Skin epidermis (tissue), 12 donors: ENCODE results near the gene AGPAT2.
A peak's percentile ranks its signal among the peaks of the same experiment; 100 is the strongest.

Experiments
- H3K27ac ChIP-seq, 21 experiments: fragments of 200-600 bp; sonication (generic) in 11 of 21; one replicate each; pipeline ENCODE4 v1.5.0; 2020; ENCODE audit warnings: mild to moderate bottlenecking in 3 of 21, inconsistent platforms in 2 of 21, moderate library complexity in 2 of 21
- H3K4me3 ChIP-seq, 7 experiments: fragments of 200-600 bp; sonication (generic) in 2 of 7; one replicate each; pipeline ENCODE4 v1.5.0; 2020; ENCODE audit warnings: inconsistent platforms in 2 of 7, mild to moderate bottlenecking in 2 of 7, moderate library complexity in 1 of 7

AGPAT2 gene

GRCh38 chr9:136667940-136668760 is 19.1 kb downstream of the AGPAT2 start:
- Histone ChIP-seq H3K4me3 (peak overlapping the region; percentile 11 to 38 (median 27)), H3K27ac (peak overlapping the region in 15 of 21 experiments; percentile 2 to 70 (median 42))

- peak overlapping the region in 15 of 21 experiments; percentile 20 to 74 (median 51) for H3K27ac ChIP-seq
- H3K4me3 ChIP-seq, result peak overlapping the region; percentile 11 to 38 (median 27)
Measured at GRCh38 chr9:136667214-136667939, 19.9 kb downstream of the AGPAT2 start.

- Histone ChIP-seq H3K4me3 (peak overlapping the region; percentile 18 to 38 (median 28)), H3K27ac (peak overlapping the region in 16 of 21 experiments; percentile 23 to 74 (median 57))
Measured at GRCh38 chr9:136666372-136667213, 20.7 kb downstream of the AGPAT2 start.

GRCh38 chr9:136665704-136666371 is 21.4 kb downstream of the AGPAT2 start:
- H3K27ac ChIP-seq, result peak overlapping the region in 13 of 21 experiments; percentile 30 to 93 (median 60)
- peak overlapping the region; percentile 18 to 41 (median 33) for H3K4me3 ChIP-seq

- Histone ChIP-seq H3K27ac (peak overlapping the region in 19 of 21 experiments; percentile 16 to 93 (median 76)), H3K4me3 (peak overlapping the region; percentile 10 to 41 (median 31))
Measured at GRCh38 chr9:136665111-136665703, 22.1 kb downstream of the AGPAT2 start.

- Histone ChIP-seq H3K4me3 (peak overlapping the region; percentile 10 to 41 (median 31)), H3K27ac (peak overlapping the region; percentile 33 to 93 (median 68))
Measured at GRCh38 chr9:136664000-136664915, 23.0 kb downstream of the AGPAT2 start.

GRCh38 chr9:136662656-136663581 is 24.3 kb downstream of the AGPAT2 start, which contains the start of gene EGFL7:
EGFL7 (plus strand) TSS chr9:136662916; CDS start chr9:136668283, 5,367 bp downstream.
- Histone ChIP-seq H3K4me3 (peak within 1 kb of the TSS; percentile 10 to 41 (median 31)), H3K27ac (peak within 1 kb of the TSS in 20 of 21 experiments; percentile 33 to 93 (median 74))

- Histone ChIP-seq H3K27ac (peak overlapping the region in 16 of 21 experiments; percentile 12 to 85 (median 68)), H3K4me3 (peak overlapping the region in 1 of 7 experiments; percentile 41)
Measured at GRCh38 chr9:136662326-136662655, 25.0 kb downstream of the AGPAT2 start.

GRCh38 chr9:136661641-136662325 is 25.5 kb downstream of the AGPAT2 start:
- Histone ChIP-seq H3K27ac (peak overlapping the region in 16 of 21 experiments; percentile 12 to 85 (median 68)), H3K4me3 (peak overlapping the region in 1 of 7 experiments; percentile 41)

- Histone ChIP-seq H3K4me3 (no peak overlapping the region), H3K27ac (peak overlapping the region in 13 of 21 experiments; percentile 10 to 85 (median 73))
Measured at GRCh38 chr9:136660971-136661550, 26.2 kb downstream of the AGPAT2 start.

GRCh38 chr9:136659861-136660784 is 27.1 kb downstream of the AGPAT2 start:
- Histone ChIP-seq H3K27ac (peak overlapping the region in 16 of 21 experiments; percentile 19 to 83 (median 64)), H3K4me3 (no peak overlapping the region)

- Histone ChIP-seq H3K4me3 (peak overlapping the region in 1 of 7 experiments; percentile 12), H3K27ac (peak overlapping the region in 16 of 21 experiments; percentile 19 to 83 (median 64))
Measured at GRCh38 chr9:136658849-136659535, 28.3 kb downstream of the AGPAT2 start.

- H3K27ac ChIP-seq, result peak overlapping the region in 17 of 21 experiments; percentile 16 to 83 (median 64)
Measured at GRCh38 chr9:136657974-136658848, 29.0 kb downstream of the AGPAT2 start.

More at GRCh38 chr9:136657974-136658848, 29.0 kb downstream of the AGPAT2 start:
- H3K4me3 ChIP-seq, result peak overlapping the region in 1 of 7 experiments; percentile 12
